HUES6 (cell line): Measurements from ENCODE around the gene GJB3.
"Not testable (repeated sequence)": the region's sequence is repeated elsewhere in the genome, so short reads cannot be mapped to it uniquely, and the experiment has no call there.

ENCODE experiments used
- H3K27ac ChIP-seq: 2 replicates; pipeline ENCODE4 v1.7.0; 2013; ENCODE audit warnings: low read depth, mild to moderate bottlenecking, low read length, inconsistent platforms
- H3K27me3 ChIP-seq: 2 replicates; pipeline ENCODE4 v1.6.1; 2013; ENCODE audit warnings: low read length; ENCODE audit not compliant: control insufficient read depth, insufficient read depth
- H3K36me3 ChIP-seq: 2 replicates; pipeline ENCODE4 v1.6.1; 2013; ENCODE audit warnings: low read length; ENCODE audit not compliant: control insufficient read depth, insufficient read depth
- H3K4me1 ChIP-seq: 2 replicates; pipeline ENCODE4 v1.6.1; 2013; ENCODE audit warnings: low read length; ENCODE audit not compliant: control insufficient read depth, insufficient read depth
- H3K4me3 ChIP-seq: 2 replicates; pipeline ENCODE4 v1.5.1; 2013; ENCODE audit warnings: low read depth, low read length
- H3K9ac ChIP-seq: one replicate; pipeline ENCODE4 v1.6.1; 2013; ENCODE audit warnings: mild to moderate bottlenecking, low read length
- H3K9me3 ChIP-seq: 2 replicates; pipeline ENCODE4 v1.6.1; 2013; ENCODE audit warnings: low read depth, low read length; ENCODE audit not compliant: control insufficient read depth, insufficient read depth

The GJB3 gene

GRCh38 chr1:34803770-34804169, 22.8 kb downstream of the GJB3 start:
- Histone ChIP-seq H3K27ac (no peak overlapping the region), H3K4me1 (no peaks in the 10 kb centered on the region), H3K36me3 (no peaks in the 10 kb centered on the region), H3K27me3 (no peaks in the 10 kb centered on the region), H3K9ac (no peak overlapping the region), H3K4me3 (no peak overlapping the region), H3K9me3 (no peaks in the 10 kb centered on the region; the same call in 1 of the 2 replicates)

- H3K27me3 ChIP-seq = no peaks in the 10 kb centered on the region
- no peak overlapping the region for H3K27ac ChIP-seq
- H3K9me3 ChIP-seq = no peaks in the 10 kb centered on the region; the same call in 1 of the 2 replicates
- H3K4me3 ChIP-seq = no peak overlapping the region
- H3K9ac ChIP-seq = no peak overlapping the region
- H3K36me3 ChIP-seq = no peaks in the 10 kb centered on the region
- no peaks in the 10 kb centered on the region for H3K4me1 ChIP-seq
These were observed 25.4 kb downstream of the GJB3 start for GRCh38 chr1:34806396-34806795.

GRCh38 chr1:34808051-34808810, 27.2 kb downstream of the GJB3 start:
- Histone ChIP-seq H3K9me3 (no peaks in the 10 kb centered on the region; the same call in 1 of the 2 replicates), H3K4me3 (no peak overlapping the region), H3K9ac (no peak overlapping the region), H3K4me1 (no peaks in the 10 kb centered on the region), H3K27ac (no peak overlapping the region), H3K36me3 (no peaks in the 10 kb centered on the region), H3K27me3 (no peaks in the 10 kb centered on the region)

- H3K27me3 ChIP-seq, H3K9ac ChIP-seq, H3K9me3 ChIP-seq, H3K4me3 ChIP-seq, H3K27ac ChIP-seq, H3K4me1 ChIP-seq, H3K36me3 ChIP-seq: not testable (repeated sequence)
These were observed 29.8 kb downstream of the GJB3 start for GRCh38 chr1:34810781-34811180.

GRCh38 chr1:34816332-34816731, 35.3 kb downstream of the GJB3 start:
- Histone ChIP-seq H3K4me1 (no peaks in the 10 kb centered on the region), H3K27ac (no peak overlapping the region), H3K9ac (no peak overlapping the region), H3K9me3 (no peaks in the 10 kb centered on the region), H3K27me3 (no peaks in the 10 kb centered on the region), H3K36me3 (no peaks in the 10 kb centered on the region), H3K4me3 (no peak overlapping the region)

GRCh38 chr1:34816778-34817177, 35.8 kb downstream of the GJB3 start:
- no peak overlapping the region for H3K9ac ChIP-seq
- no peaks in the 10 kb centered on the region for H3K4me1 ChIP-seq
- no peaks in the 10 kb centered on the region for H3K27me3 ChIP-seq
- H3K9me3 ChIP-seq = no peaks in the 10 kb centered on the region
- no peak overlapping the region for H3K4me3 ChIP-seq
- no peaks in the 10 kb centered on the region for H3K36me3 ChIP-seq
- H3K27ac ChIP-seq = no peak overlapping the region

GRCh38 chr1:34818862-34819261, 37.8 kb downstream of the GJB3 start:
- H3K27ac ChIP-seq, H3K4me3 ChIP-seq, H3K36me3 ChIP-seq, H3K9me3 ChIP-seq, H3K9ac ChIP-seq, H3K27me3 ChIP-seq, H3K4me1 ChIP-seq: not testable (repeated sequence)

- H3K4me1 ChIP-seq = peaks cover 4% of the 10 kb centered on the region; the same call in 1 of the 2 replicates
- no peaks in the 10 kb centered on the region for H3K36me3 ChIP-seq
- H3K27ac ChIP-seq = no peak overlapping the region
- no peaks in the 10 kb centered on the region for H3K27me3 ChIP-seq
- H3K9ac ChIP-seq = no peak overlapping the region
- H3K4me3 ChIP-seq = no peak overlapping the region
- H3K9me3 ChIP-seq = no peaks in the 10 kb centered on the region
These were observed 41.2 kb downstream of the GJB3 start for GRCh38 chr1:34822202-34822601.

GRCh38 chr1:34824817-34825454, 43.9 kb downstream of the GJB3 start:
- Histone ChIP-seq H3K9ac (no peak overlapping the region), H3K4me3 (no peak overlapping the region), H3K27me3 (no peaks in the 10 kb centered on the region), H3K36me3 (no peaks in the 10 kb centered on the region), H3K4me1 (peaks cover 4% of the 10 kb centered on the region; the same call in 1 of the 2 replicates), H3K9me3 (no peaks in the 10 kb centered on the region), H3K27ac (no peak overlapping the region)

GRCh38 chr1:34825455-34826091, 44.6 kb downstream of the GJB3 start:
- Histone ChIP-seq H3K4me3 (no peak overlapping the region), H3K9me3 (no peaks in the 10 kb centered on the region), H3K9ac (no peak overlapping the region), H3K27me3 (no peaks in the 10 kb centered on the region), H3K27ac (no peak overlapping the region), H3K36me3 (no peaks in the 10 kb centered on the region), H3K4me1 (peaks cover 4% of the 10 kb centered on the region; the same call in 1 of the 2 replicates)

GRCh38 chr1:34827341-34827941, 46.4 kb downstream of the GJB3 start:
- Histone ChIP-seq H3K4me3 (no peak overlapping the region), H3K27ac (no peak overlapping the region), H3K27me3 (no peaks in the 10 kb centered on the region), H3K9me3 (no peaks in the 10 kb centered on the region), H3K9ac (no peak overlapping the region), H3K4me1 (peaks cover 4% of the 10 kb centered on the region; the same call in 1 of the 2 replicates), H3K36me3 (no peaks in the 10 kb centered on the region)
